T-helper 1 cell treated with Interleukin-12 subunit alpha and Interleukin-12 subunit beta and Interleukin-4 antibody, amounts not matched to agents 30 μg/mL and 1 μg/mL, for 36 hours (primary cell): ENCODE measurements around the gene TMEM86B.
"Not testable (repeated sequence)": the region's sequence is repeated elsewhere in the genome, so short reads cannot be mapped to it uniquely, and the experiment has no call there.

ENCODE experiments used
- H3K27ac Mint-ChIP-seq: one replicate; pipeline ENCODE4 v1.8.0; 2021; ENCODE audit warnings: mild to moderate bottlenecking, mixed read lengths
- H3K27me3 Mint-ChIP-seq: one replicate; pipeline ENCODE4 v1.8.0; 2021; ENCODE audit warnings: low read depth, mixed read lengths
- H3K36me3 Mint-ChIP-seq: one replicate; pipeline ENCODE4 v1.8.0; 2021; ENCODE audit warnings: low read depth, mixed read lengths
- H3K4me1 Mint-ChIP-seq: one replicate; pipeline ENCODE4 v1.8.0; 2021; ENCODE audit warnings: low read depth, mixed read lengths
- H3K4me3 Mint-ChIP-seq: one replicate; pipeline ENCODE4 v1.8.0; 2021; ENCODE audit warnings: mild to moderate bottlenecking, moderate library complexity, mixed read lengths
- H3K9me3 Mint-ChIP-seq: one replicate; pipeline ENCODE4 v1.8.0; 2021; ENCODE audit warnings: mixed read lengths

Gene TMEM86B

GRCh38 chr19:55225415-55225958 lies 3.1 kb downstream of the TMEM86B start:
- no peaks in the 10 kb centered on the region for H3K4me1 Mint-ChIP-seq
- no peaks in the 10 kb centered on the region for H3K9me3 Mint-ChIP-seq
- peaks cover 24% of the 10 kb centered on the region for H3K36me3 Mint-ChIP-seq
- peak overlapping the region; percentile 80 for H3K27ac Mint-ChIP-seq
- H3K27me3 Mint-ChIP-seq = no peaks in the 10 kb centered on the region
- H3K4me3 Mint-ChIP-seq = no peak overlapping the region

GRCh38 chr19:55224679-55225414 lies 3.7 kb downstream of the TMEM86B start:
- peaks cover 25% of the 10 kb centered on the region for H3K36me3 Mint-ChIP-seq
- not testable (repeated sequence) for H3K27me3 Mint-ChIP-seq, H3K4me3 Mint-ChIP-seq, H3K9me3 Mint-ChIP-seq, H3K4me1 Mint-ChIP-seq, H3K27ac Mint-ChIP-seq

DNA sequence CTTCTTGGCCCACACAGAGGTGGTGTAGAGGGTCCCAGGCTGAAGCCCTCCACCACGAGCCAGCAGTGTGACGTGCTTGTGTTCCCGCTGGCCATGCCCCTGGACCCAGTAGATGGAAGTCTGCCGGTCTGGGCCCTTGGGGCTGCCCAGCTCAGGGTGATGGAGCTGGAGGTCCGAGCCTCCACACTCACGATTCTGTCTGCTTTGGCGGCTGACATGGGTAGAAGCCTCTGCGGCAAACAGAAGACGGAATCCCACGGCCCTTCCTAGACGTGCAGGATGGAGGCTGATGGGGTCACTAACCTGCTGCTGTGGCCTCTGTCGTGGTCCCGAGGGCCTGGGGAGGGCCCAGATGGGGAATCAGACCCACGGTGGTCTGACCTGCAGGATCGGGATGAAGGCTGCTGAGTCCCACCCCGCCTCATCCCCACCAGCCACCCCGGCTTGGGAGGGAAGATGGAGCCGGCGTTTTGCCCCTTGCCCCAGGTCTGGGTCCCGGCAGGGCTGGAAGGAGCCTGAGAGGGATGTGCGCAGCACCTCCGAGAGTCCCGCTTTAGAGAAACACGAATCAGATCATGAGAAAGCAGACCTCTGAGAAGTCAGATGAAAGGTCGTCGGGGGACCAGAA lies 4.4 kb downstream of the TMEM86B start:
- Mint-ChIP-seq H3K27me3 (no peaks in the 10 kb centered on the region), H3K27ac (no peak overlapping the region), H3K9me3 (no peaks in the 10 kb centered on the region), H3K4me1 (no peaks in the 10 kb centered on the region), H3K4me3 (no peak overlapping the region), H3K36me3 (peaks cover 25% of the 10 kb centered on the region)

GRCh38 chr19:55223291-55224037 lies 5.1 kb downstream of the TMEM86B start:
- Mint-ChIP-seq H3K36me3 (peaks cover 25% of the 10 kb centered on the region), H3K9me3 (no peaks in the 10 kb centered on the region), H3K4me1 (no peaks in the 10 kb centered on the region), H3K27me3 (no peaks in the 10 kb centered on the region), H3K27ac (no peak overlapping the region), H3K4me3 (no peak overlapping the region)

DNA sequence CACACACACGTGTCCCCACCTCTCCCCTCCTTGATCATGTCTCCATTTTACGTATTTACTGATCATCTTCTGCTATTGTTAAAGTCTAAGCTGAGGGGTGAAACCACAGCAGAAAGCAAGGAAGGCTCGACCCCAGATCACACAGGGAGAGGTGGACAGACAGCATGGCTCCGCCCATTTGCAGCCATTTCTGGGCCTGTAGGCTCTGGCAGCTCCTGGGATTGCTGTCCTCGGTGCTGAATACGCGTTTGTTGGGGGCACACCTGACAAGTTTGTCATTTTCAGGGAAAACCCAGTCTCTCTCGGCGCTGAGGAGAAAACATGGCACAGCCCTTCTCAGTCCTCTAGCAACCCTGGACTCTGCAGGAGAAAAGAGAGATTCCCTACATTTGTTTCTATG lies 8.0 kb downstream of the TMEM86B start:
- Mint-ChIP-seq H3K36me3 (peaks cover 16% of the 10 kb centered on the region), H3K4me3 (no peak overlapping the region), H3K27me3 (peaks cover 6% of the 10 kb centered on the region), H3K9me3 (peaks cover 4% of the 10 kb centered on the region), H3K27ac (no peak overlapping the region), H3K4me1 (peaks cover 9% of the 10 kb centered on the region)

DNA sequence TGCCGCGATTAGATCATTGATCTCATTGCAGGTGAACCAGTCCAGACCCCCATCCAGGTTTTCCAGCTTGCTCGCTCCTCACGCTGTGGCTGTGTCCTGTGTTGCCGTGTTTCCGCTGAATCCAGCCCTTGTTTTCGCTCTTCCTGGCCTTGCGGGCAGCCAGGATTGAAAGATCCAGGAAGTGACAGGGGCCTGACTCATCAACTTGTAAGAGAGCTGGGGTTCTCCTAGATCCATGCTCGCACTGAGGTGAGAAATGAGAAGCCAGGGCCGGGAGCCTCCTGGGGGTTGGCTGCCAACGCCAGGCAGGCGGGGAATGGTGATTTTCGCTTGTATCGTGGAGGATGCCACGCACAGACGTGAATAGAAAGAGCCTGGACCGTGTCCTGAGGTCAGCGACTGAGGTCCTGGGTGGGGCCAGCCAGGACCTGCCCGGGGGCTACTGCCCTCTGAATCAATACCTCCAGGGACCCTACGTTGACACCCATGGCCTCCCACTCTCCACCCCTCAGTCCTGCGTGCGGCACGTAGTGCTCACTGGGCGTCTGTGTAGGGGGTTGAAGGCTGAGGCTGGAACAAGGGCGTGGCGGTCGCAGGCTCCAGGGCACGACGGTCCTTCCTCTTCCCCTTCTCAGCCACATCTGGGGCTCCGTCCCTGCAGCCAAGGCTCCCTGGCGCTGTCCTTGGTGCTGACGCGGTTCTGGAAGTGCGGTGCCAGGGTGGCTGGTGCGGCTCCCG lies 11.9 kb downstream of the TMEM86B start:
- Mint-ChIP-seq H3K27me3 (peaks cover 8% of the 10 kb centered on the region), H3K9me3 (peaks cover 9% of the 10 kb centered on the region), H3K4me3 (peak overlapping the region; percentile 52), H3K4me1 (peaks cover 9% of the 10 kb centered on the region), H3K36me3 (peaks cover 12% of the 10 kb centered on the region), H3K27ac (peak overlapping the region; percentile 63)

- Mint-ChIP-seq H3K4me3 (no peak overlapping the region), H3K27ac (no peak overlapping the region), H3K4me1 (peaks cover 9% of the 10 kb centered on the region), H3K9me3 (peaks cover 9% of the 10 kb centered on the region), H3K27me3 (peaks cover 15% of the 10 kb centered on the region), H3K36me3 (no peaks in the 10 kb centered on the region)
Measured at GRCh38 chr19:55213547-55213946, 15.0 kb downstream of the TMEM86B start.

- H3K36me3 Mint-ChIP-seq = no peaks in the 10 kb centered on the region
- H3K4me1 Mint-ChIP-seq = peaks cover 9% of the 10 kb centered on the region
- H3K9me3 Mint-ChIP-seq = peaks cover 9% of the 10 kb centered on the region
- H3K27me3 Mint-ChIP-seq = peaks cover 15% of the 10 kb centered on the region
- no peak overlapping the region for H3K27ac Mint-ChIP-seq
- no peak overlapping the region for H3K4me3 Mint-ChIP-seq
Measured at GRCh38 chr19:55212447-55212846, 16.1 kb downstream of the TMEM86B start.

DNA sequence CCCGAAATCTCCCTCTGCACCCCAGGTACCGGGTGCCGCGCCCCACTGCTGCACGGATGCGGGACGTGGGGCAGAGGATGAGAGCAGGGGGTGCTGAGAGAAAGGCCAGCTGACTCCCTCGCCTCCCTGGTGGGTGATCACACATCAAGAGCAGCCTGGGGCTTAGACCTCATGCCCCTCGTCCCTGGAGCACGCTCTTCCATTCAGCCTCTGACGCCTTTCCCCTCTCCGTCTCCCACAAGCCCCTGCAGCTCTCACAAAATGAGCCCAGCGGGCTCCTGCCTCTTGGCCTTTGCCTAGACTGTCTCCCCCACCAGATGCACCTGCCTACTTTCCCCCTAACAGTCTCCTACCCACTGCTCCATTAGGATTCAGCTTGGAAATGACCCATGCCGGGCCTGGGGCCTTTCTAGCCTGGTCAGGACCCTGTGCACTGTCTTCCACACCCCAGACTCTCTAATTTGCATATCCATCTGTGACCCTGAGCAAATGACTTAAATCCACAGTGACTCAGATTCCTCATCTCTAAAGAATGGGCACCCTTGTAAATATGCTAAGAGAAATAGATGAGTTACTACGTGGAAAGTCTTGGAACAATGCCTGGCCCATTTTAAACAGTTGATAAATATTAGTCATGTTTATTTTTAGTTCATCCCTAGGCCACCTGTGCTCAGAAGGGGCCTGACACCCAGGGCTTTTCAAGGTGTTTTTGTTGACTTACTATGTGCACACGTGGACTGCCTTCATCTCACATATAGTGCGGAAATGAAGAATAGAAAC lies 18.7 kb downstream of the TMEM86B start:
- no peak overlapping the region for H3K27ac Mint-ChIP-seq
- peaks cover 11% of the 10 kb centered on the region for H3K27me3 Mint-ChIP-seq
- H3K4me1 Mint-ChIP-seq = peaks cover 2% of the 10 kb centered on the region
- no peak overlapping the region for H3K4me3 Mint-ChIP-seq
- peaks cover 5% of the 10 kb centered on the region for H3K9me3 Mint-ChIP-seq
- no peaks in the 10 kb centered on the region for H3K36me3 Mint-ChIP-seq

DNA sequence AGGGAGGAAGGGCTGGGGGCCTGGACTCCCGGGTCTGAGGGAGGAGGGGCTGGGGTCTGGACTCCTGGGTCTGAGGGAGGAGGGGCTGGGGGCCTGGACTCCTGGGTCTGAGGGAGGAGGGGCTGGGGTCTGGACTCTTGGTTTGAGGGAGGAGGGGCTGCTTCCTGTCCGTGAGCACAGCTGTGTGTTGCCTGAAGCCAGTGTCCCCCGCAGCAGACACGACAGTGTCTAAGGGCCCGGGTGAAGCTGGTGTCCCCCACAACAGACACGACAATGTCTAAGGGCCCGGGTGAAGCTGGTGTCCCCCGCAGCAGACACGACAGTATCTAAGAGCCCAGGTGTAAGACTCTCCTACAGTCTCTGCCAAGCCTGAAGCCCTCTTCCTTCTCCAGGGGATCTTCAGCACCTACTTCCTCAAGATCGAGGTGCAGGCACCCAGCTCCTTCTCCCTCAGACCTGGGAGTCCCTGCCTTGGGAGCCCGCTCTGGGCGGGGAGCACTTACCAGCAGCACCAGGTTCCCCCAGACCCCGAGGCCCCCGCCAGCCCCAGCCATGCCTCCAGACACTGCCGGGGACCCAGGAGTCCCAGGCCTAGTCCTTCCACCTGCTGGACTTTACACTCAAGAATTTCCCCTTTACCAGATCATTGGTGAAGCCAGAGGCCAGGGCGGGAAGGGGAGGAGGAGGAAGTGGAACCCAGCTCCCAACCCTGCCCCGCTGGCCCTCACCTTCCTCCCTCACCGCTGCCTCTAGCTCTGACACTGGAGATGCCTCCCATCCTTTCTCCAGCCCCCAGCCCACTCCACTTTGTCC lies 19.5 kb downstream of the TMEM86B start, which contains the start of gene PTPRH:
TSS of gene PTPRH (minus strand) at position 622 of the 813 bp plus-strand sequence. CDS start at position 554, 68 bp downstream.
- no peak within 1 kb of the TSS for H3K4me3 Mint-ChIP-seq
- peaks cover 11% of the 10 kb centered on the region for H3K27me3 Mint-ChIP-seq
- peaks cover 2% of the 10 kb centered on the region for H3K4me1 Mint-ChIP-seq
- peaks cover 5% of the 10 kb centered on the region for H3K9me3 Mint-ChIP-seq
- H3K36me3 Mint-ChIP-seq = no peaks in the 10 kb centered on the region
- no peak within 1 kb of the TSS for H3K27ac Mint-ChIP-seq

DNA sequence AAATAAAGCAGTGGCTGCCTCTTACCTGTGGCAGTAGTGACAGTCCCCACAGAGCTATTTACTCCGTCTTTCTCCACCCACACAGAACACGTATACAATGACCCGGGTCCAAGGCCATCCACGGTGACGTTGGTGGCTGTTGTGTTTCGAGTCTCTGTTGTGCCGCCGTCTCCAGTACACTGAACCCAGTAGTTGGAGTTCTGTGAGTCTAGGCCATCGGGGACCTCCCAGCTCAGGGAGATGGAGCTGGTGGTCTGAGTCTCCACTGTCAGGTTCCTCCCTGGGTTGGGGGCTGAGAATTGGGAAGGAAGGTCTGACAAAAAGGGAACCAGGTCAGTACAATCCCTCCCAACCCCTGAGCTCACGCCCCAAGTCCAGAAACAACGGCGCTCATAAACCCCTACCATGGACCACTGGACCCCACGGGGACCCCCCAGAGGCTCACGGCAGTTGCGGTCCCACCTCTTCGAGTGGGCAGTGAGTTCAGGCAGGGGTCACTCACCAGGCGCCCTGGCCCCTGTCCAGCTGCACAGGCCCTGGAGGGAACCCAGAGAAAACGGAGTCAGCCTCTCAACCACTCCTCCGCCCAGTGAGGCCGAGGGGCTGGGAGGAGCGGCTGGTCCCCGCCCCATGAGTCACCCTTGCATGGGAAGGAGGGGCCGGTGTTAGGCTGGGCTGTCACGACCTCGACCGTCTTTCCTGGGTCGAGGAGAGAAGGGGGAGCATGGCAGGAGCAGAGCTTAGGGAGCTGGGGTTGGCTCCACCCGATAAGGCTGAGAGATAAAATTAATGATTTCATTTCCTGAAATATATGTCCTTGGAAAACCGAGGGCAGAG lies 21.7 kb downstream of the TMEM86B start:
- peaks cover 18% of the 10 kb centered on the region for H3K27me3 Mint-ChIP-seq
- peak overlapping the region; percentile 11 for H3K4me3 Mint-ChIP-seq

DNA sequence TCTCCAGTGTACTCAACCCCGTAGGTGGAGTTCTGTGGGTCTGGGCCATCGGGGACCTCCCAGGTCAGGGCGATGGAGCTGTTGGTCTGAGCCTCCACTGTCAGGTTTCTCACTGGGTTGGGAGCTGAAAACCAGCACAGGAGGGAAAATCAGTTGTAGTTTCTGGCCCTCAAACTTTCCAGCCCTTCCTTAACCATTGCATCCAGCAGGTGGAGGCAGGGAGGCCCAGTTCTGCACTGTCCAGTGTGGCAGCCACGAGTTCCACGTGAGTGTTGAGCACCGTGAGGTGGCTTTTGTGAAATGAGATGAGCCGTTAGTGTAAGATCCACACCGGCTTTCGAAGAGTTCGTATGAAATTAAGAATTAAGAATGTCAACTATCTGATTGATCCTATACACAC lies 26.4 kb downstream of the TMEM86B start:
- H3K36me3 Mint-ChIP-seq, H3K4me1 Mint-ChIP-seq, H3K9me3 Mint-ChIP-seq, H3K27ac Mint-ChIP-seq, H3K4me3 Mint-ChIP-seq: not testable (repeated sequence)
- peaks cover 16% of the 10 kb centered on the region for H3K27me3 Mint-ChIP-seq

More for the DNA sequence above, 21.7 kb downstream of the TMEM86B start:
- Mint-ChIP-seq H3K36me3 (no peaks in the 10 kb centered on the region), H3K4me1 (peaks cover 2% of the 10 kb centered on the region), H3K27ac (no peak overlapping the region), H3K9me3 (no peaks in the 10 kb centered on the region)
